ENCODE data around the gene STEAP1B.

Gene STEAP1B

GRCh38 chr7:22427104-22427503, 72.9 kb downstream of the STEAP1B start:
- H3K79me2 ChIP-seq (ENCODE audit: low read length): no peaks in the 10 kb centered on the region
- peaks cover 15% of the 10 kb centered on the region for H3K4me1 ChIP-seq (ENCODE audit: low read length)
- no peak overlapping the region for H3K4me3 ChIP-seq (ENCODE audit: low read length)
- peaks cover 7% of the 10 kb centered on the region for H3K36me3 ChIP-seq (replicated peaks; ENCODE audit: low read depth, low read length)
- no peak for TF ChIP-seq EZH2phosphoT487 (IDR thresholded peaks at IDR 0.05; ENCODE audit: low read depth)
- TF ChIP-seq CTCF (IDR thresholded peaks at IDR 0.05; ENCODE audit: low read depth, low read length): no peak
- no peak overlapping the region for H2AFZ ChIP-seq (ENCODE audit: low read depth, low read length)
- no peaks in the 10 kb centered on the region for H3K27me3 ChIP-seq (ENCODE audit: low read depth, low read length)
- peaks cover 10% of the 10 kb centered on the region for H4K20me1 ChIP-seq (ENCODE audit: insufficient read depth, low read length)
- no peak overlapping the region for H3K9ac ChIP-seq (ENCODE audit: low read length)
- H3K9me3 ChIP-seq (ENCODE audit: insufficient read depth, low read length): no peaks in the 10 kb centered on the region
- H3K4me2 ChIP-seq (ENCODE audit: low read length): no peak overlapping the region
- H3K27ac ChIP-seq (ENCODE audit: low read length): no peak overlapping the region

GRCh38 chr7:22426463-22427094, 73.4 kb downstream of the STEAP1B start:
- Histone ChIP-seq H3K4me2 (ENCODE audit: low read length) (peak overlapping the region; percentile 25; the same call in 1 of the 2 replicates), H3K9me3 (ENCODE audit: insufficient read depth, low read length) (no peaks in the 10 kb centered on the region), H3K36me3 (replicated peaks; ENCODE audit: low read depth, low read length) (peaks cover 7% of the 10 kb centered on the region), H3K4me1 (ENCODE audit: low read length) (peaks cover 15% of the 10 kb centered on the region), H3K27me3 (ENCODE audit: low read depth, low read length) (no peaks in the 10 kb centered on the region), H3K27ac (ENCODE audit: low read length) (no peak overlapping the region), H3K9ac (ENCODE audit: low read length) (no peak overlapping the region), H2AFZ (ENCODE audit: low read depth, low read length) (no peak overlapping the region), H4K20me1 (ENCODE audit: insufficient read depth, low read length) (peaks cover 10% of the 10 kb centered on the region), H3K79me2 (ENCODE audit: low read length) (no peaks in the 10 kb centered on the region), H3K4me3 (ENCODE audit: low read length) (no peak overlapping the region)
- TF ChIP-seq CTCF (IDR thresholded peaks at IDR 0.05; ENCODE audit: low read depth, low read length): no peak
- TF ChIP-seq EZH2phosphoT487 (IDR thresholded peaks at IDR 0.05; ENCODE audit: low read depth): no peak

DNA sequence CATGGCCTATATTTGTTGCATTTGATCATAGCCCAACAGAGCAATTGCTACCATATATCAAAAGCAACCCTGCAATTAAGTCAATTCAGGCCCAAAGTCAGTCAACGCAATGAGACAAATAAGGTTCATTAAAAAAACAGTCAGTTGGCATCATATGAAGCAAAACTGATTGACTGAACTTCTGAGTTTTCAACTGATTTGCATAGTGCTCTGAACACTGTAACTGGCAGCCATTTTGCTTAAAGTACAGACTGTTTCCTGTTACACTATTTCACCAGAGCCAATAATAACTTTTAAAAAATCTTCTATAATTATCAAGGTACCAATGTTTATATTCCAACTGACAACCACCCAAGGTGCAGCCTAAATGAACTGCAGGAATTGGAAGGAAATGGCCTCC, 74.6 kb downstream of the STEAP1B start:
- Histone ChIP-seq H3K79me2 (ENCODE audit: low read length) (no peaks in the 10 kb centered on the region), H3K9me3 (ENCODE audit: insufficient read depth, low read length) (no peaks in the 10 kb centered on the region), H2AFZ (ENCODE audit: low read depth, low read length) (no peak overlapping the region), H4K20me1 (ENCODE audit: insufficient read depth, low read length) (peaks cover 10% of the 10 kb centered on the region), H3K36me3 (replicated peaks; ENCODE audit: low read depth, low read length) (peaks cover 7% of the 10 kb centered on the region), H3K4me1 (ENCODE audit: low read length) (peaks cover 15% of the 10 kb centered on the region), H3K27me3 (ENCODE audit: low read depth, low read length) (no peaks in the 10 kb centered on the region), H3K4me3 (ENCODE audit: low read length) (no peak overlapping the region), H3K4me2 (ENCODE audit: low read length) (no peak overlapping the region), H3K9ac (ENCODE audit: low read length) (no peak overlapping the region), H3K27ac (ENCODE audit: low read length) (no peak overlapping the region)
- TF ChIP-seq CTCF (IDR thresholded peaks at IDR 0.05; ENCODE audit: low read depth, low read length) (no peak), EZH2phosphoT487 (IDR thresholded peaks at IDR 0.05; ENCODE audit: low read depth) (no peak)

- H4K20me1 ChIP-seq (ENCODE audit: insufficient read depth, low read length): peaks cover 12% of the 10 kb centered on the region
- no peak overlapping the region for H3K9ac ChIP-seq (ENCODE audit: low read length)
- no peak overlapping the region for H3K4me3 ChIP-seq (ENCODE audit: low read length)
- peaks cover 15% of the 10 kb centered on the region for H3K4me1 ChIP-seq (ENCODE audit: low read length)
- H3K79me2 ChIP-seq (ENCODE audit: low read length): no peaks in the 10 kb centered on the region
- H3K36me3 ChIP-seq (replicated peaks; ENCODE audit: low read depth, low read length): peaks cover 26% of the 10 kb centered on the region
- no peak overlapping the region for H3K4me2 ChIP-seq (ENCODE audit: low read length)
- no peak overlapping the region for H2AFZ ChIP-seq (ENCODE audit: low read depth, low read length)
- H3K9me3 ChIP-seq (ENCODE audit: insufficient read depth, low read length): no peaks in the 10 kb centered on the region
- H3K27me3 ChIP-seq (ENCODE audit: low read depth, low read length): no peaks in the 10 kb centered on the region
- no peak overlapping the region for H3K27ac ChIP-seq (ENCODE audit: low read length)
- TF ChIP-seq CTCF (IDR thresholded peaks at IDR 0.05; ENCODE audit: low read depth, low read length) (no peak), EZH2phosphoT487 (IDR thresholded peaks at IDR 0.05; ENCODE audit: low read depth) (no peak)
Measured at GRCh38 chr7:22422831-22423615, 77.0 kb downstream of the STEAP1B start.
